Measurements from ENCODE around the gene ZNF254. TPM values are rescaled to one million over a fixed set of nuclear protein-coding genes. Genes with fewer than 3 reads are reported as not detected.

Gene ZNF254
- polyA plus RNA-seq, 1 donor from 2014 or later, result 49.1 TPM

DNA sequence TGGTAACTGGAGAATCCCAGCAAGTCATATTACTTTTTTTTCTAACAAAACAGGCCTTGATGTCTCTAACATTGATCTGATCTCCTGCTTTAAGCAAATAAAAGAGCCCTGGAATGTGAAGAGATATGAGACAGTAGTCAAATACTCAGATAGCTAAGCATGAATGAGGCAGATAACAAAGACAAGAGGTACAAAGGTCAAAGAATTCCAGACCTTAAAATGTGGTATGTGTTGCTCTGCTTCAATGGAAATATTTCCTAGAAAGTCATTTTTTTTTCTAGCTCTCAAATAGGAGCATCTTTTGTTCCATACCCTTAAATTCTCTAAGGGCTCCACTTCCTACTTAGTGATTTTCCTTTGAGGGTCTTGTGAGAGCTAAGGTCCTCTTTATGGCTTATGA lies 54.6 kb downstream of the ZNF254 start:
- Histone ChIP-seq H3K4me3 (ENCODE audit: low read length) (no peak overlapping the region), H2AFZ (ENCODE audit: low read depth, low read length) (no peak overlapping the region), H3F3A (ENCODE audit: insufficient read depth, low read length, poor library complexity, severe bottlenecking) (no peaks in the 10 kb centered on the region), H3K4me2 (ENCODE audit: low read length) (no peak overlapping the region), H3K27ac (ENCODE audit: low read length) (no peak overlapping the region), H3K36me3 (ENCODE audit: insufficient read depth, low read length) (peaks cover 8% of the 10 kb centered on the region), H3K79me2 (replicated peaks; ENCODE audit: insufficient read depth, low read length) (peaks cover 7% of the 10 kb centered on the region), H3K9me2 (ENCODE audit: insufficient read depth, low read length) (no peaks in the 10 kb centered on the region), H3K27me3 (ENCODE audit: insufficient read depth, low read depth, low read length) (no peaks in the 10 kb centered on the region), H3K9ac (ENCODE audit: low read length) (no peak overlapping the region), H3K9me3 (ENCODE audit: low read length) (peaks cover 6% of the 10 kb centered on the region), H4K20me1 (ENCODE audit: insufficient read depth) (no peaks in the 10 kb centered on the region)
- TF ChIP-seq MXI1 (conservative IDR thresholded peaks at IDR 0.05; ENCODE audit: poor library complexity, severe bottlenecking), result no peak
- TF ChIP-seq REST (IDR thresholded peaks at IDR 0.05; ENCODE audit: borderline replicate concordance), result no peak
- TF ChIP-seq EZH2 (IDR thresholded peaks at IDR 0.05; ENCODE audit: borderline replicate concordance, insufficient read depth, low read length, poor library complexity, severe bottlenecking), result no peak
- no peak for TF ChIP-seq CTCF (IDR thresholded peaks at IDR 0.05; ENCODE audit: poor library complexity, severe bottlenecking)
- no peak for TF ChIP-seq SMC3 (conservative IDR thresholded peaks at IDR 0.05; ENCODE audit: poor library complexity)
- no peak for TF ChIP-seq TAF1 (IDR thresholded peaks at IDR 0.05; ENCODE audit: low read depth)
- TF ChIP-seq RAD21 (conservative IDR thresholded peaks at IDR 0.05), result no peak
- no peak for TF ChIP-seq EP300 (conservative IDR thresholded peaks at IDR 0.05; ENCODE audit: poor library complexity, severe bottlenecking)
- no peak for TF ChIP-seq POLR2AphosphoS5 (IDR thresholded peaks at IDR 0.05)

- Histone ChIP-seq H3K4me2 (ENCODE audit: low read length) (no peak overlapping the region), H4K20me1 (ENCODE audit: insufficient read depth) (no peaks in the 10 kb centered on the region), H3F3A (ENCODE audit: insufficient read depth, low read length, poor library complexity, severe bottlenecking) (no peaks in the 10 kb centered on the region), H3K79me2 (replicated peaks; ENCODE audit: insufficient read depth, low read length) (peaks cover 7% of the 10 kb centered on the region), H3K9ac (ENCODE audit: low read length) (no peak overlapping the region), H3K9me2 (ENCODE audit: insufficient read depth, low read length) (no peaks in the 10 kb centered on the region), H3K27me3 (ENCODE audit: insufficient read depth, low read depth, low read length) (no peaks in the 10 kb centered on the region), H3K27ac (ENCODE audit: low read length) (no peak overlapping the region), H3K9me3 (ENCODE audit: low read length) (no peaks in the 10 kb centered on the region), H3K36me3 (ENCODE audit: insufficient read depth, low read length) (peaks cover 14% of the 10 kb centered on the region), H2AFZ (ENCODE audit: low read depth, low read length) (no peak overlapping the region), H3K4me3 (ENCODE audit: low read length) (no peak overlapping the region)
- TF ChIP-seq REST (IDR thresholded peaks at IDR 0.05; ENCODE audit: borderline replicate concordance), result no peak
- TF ChIP-seq EZH2 (IDR thresholded peaks at IDR 0.05; ENCODE audit: borderline replicate concordance, insufficient read depth, low read length, poor library complexity, severe bottlenecking), result no peak
- TF ChIP-seq MXI1 (conservative IDR thresholded peaks at IDR 0.05; ENCODE audit: poor library complexity, severe bottlenecking), result no peak
- no peak for TF ChIP-seq TAF1 (IDR thresholded peaks at IDR 0.05; ENCODE audit: low read depth)
- TF ChIP-seq SMC3 (conservative IDR thresholded peaks at IDR 0.05; ENCODE audit: poor library complexity), result no peak
These were observed 55.8 kb downstream of the ZNF254 start for GRCh38 chr19:24142771-24143170.

Measured in neural cell (in vitro differentiated cells).